SK-N-SH treated with all-trans-retinoic acid at 6 μM for 48 hours (cell line): Measurements from ENCODE around the gene BARHL2.

ENCODE experiments used
- ATAC-seq: fragments of 200-7000 bp; cut with Tn5 transposase; 3 replicates; pipeline ENCODE4 v1.9.1; 2020; ENCODE audit warnings: mild to moderate bottlenecking, moderate library complexity
- ARNTL ChIP-seq: fragments of 450-650 bp; formaldehyde crosslinking; IDR thresholded peaks from 2 replicates; pipeline ENCODE4 v1.5.0; 2020; ENCODE audit warnings: low read depth, mild to moderate bottlenecking, moderate library complexity, borderline replicate concordance
- BACH2 ChIP-seq: fragments of 250-450 bp; sonication (Bioruptor Pico); IDR thresholded peaks from 2 replicates; pipeline ENCODE4 v1.9.0; 2021; ENCODE audit warnings: mild to moderate bottlenecking, borderline replicate concordance
- ESRRG ChIP-seq: fragments of 250-450 bp; sonication (Bioruptor Pico); IDR thresholded peaks from 2 replicates; pipeline ENCODE4 v1.6.1; 2021; ENCODE audit warnings: mild to moderate bottlenecking
- GLIS3 ChIP-seq: fragments of 250-450 bp; sonication (Bioruptor Pico); IDR thresholded peaks from 2 replicates; pipeline ENCODE4 v1.5.0; 2020; ENCODE audit warnings: mild to moderate bottlenecking, moderate library complexity
- OSR1 ChIP-seq: fragments of 250-450 bp; sonication (Bioruptor Pico); IDR thresholded peaks from 2 replicates; pipeline ENCODE4 v1.8.0; 2022; ENCODE audit warnings: moderate library complexity, mild to moderate bottlenecking, inconsistent platforms
- POU6F1 ChIP-seq: fragments of 250-450 bp; sonication (Bioruptor Pico); IDR thresholded peaks from 2 replicates; pipeline ENCODE4 v1.8.0; 2021; ENCODE audit warnings: low read depth, mild to moderate bottlenecking, moderate library complexity, borderline replicate concordance
- PPARA ChIP-seq: fragments of 250-450 bp; sonication (Bioruptor Pico); IDR thresholded peaks from 2 replicates; pipeline ENCODE4 v1.5.0; 2020; ENCODE audit warnings: mild to moderate bottlenecking, borderline replicate concordance
- RARB ChIP-seq: fragments of 250-450 bp; sonication (Bioruptor Pico); IDR thresholded peaks from 2 replicates; pipeline ENCODE4 v1.8.0; 2021; ENCODE audit warnings: mild to moderate bottlenecking, moderate library complexity
- SNAI2 ChIP-seq: fragments of 250-450 bp; sonication (Bioruptor Pico); IDR thresholded peaks from 2 replicates; pipeline ENCODE4 v1.5.0; 2020; ENCODE audit warnings: mild to moderate bottlenecking, moderate library complexity
- TCF4 ChIP-seq: fragments of 250-450 bp; sonication (Bioruptor Pico); IDR thresholded peaks from 2 replicates; pipeline ENCODE4 v1.8.0; 2021; ENCODE audit warnings: mild to moderate bottlenecking, moderate library complexity, borderline replicate concordance
- TOX ChIP-seq: fragments of 250-450 bp; sonication (Bioruptor Pico); IDR thresholded peaks from 2 replicates; pipeline ENCODE4 v1.8.0; 2021; ENCODE audit warnings: mild to moderate bottlenecking, moderate library complexity, borderline replicate concordance
- TSHZ2 ChIP-seq: fragments of 250-450 bp; sonication (Bioruptor Pico); IDR thresholded peaks from 2 replicates; pipeline ENCODE4 v1.5.0; 2020; ENCODE audit warnings: mild to moderate bottlenecking, moderate library complexity
- ZFP3 ChIP-seq: fragments of 250-450 bp; sonication (Bioruptor Pico); IDR thresholded peaks from 2 replicates; pipeline ENCODE4 v1.5.0; 2020; ENCODE audit warnings: mild to moderate bottlenecking, moderate library complexity
- ZFP30 ChIP-seq: fragments of 450-650 bp; formaldehyde crosslinking; IDR thresholded peaks from 2 replicates; pipeline ENCODE4 v1.5.0; 2022; ENCODE audit warnings: mild to moderate bottlenecking, moderate library complexity
- ZNF565 ChIP-seq: fragments of 450-650 bp; formaldehyde crosslinking; conservative IDR thresholded peaks from 2 replicates; pipeline ENCODE4 v1.5.0; 2020; ENCODE audit warnings: low read depth, mild to moderate bottlenecking, moderate library complexity
- ZNF70 ChIP-seq: fragments of 450-650 bp; formaldehyde crosslinking; IDR thresholded peaks from 2 replicates; pipeline ENCODE4 v1.5.0; 2020; ENCODE audit warnings: mild to moderate bottlenecking, moderate library complexity
- ZNF8 ChIP-seq: fragments of 450-650 bp; formaldehyde crosslinking; IDR thresholded peaks from 2 replicates; pipeline ENCODE4 v1.5.0; 2020; ENCODE audit warnings: mild to moderate bottlenecking, moderate library complexity
- TF ChIP-seq, protein P1 (sequence below): fragments of 250-450 bp; sonication (Bioruptor Pico); IDR thresholded peaks from 2 replicates; pipeline ENCODE4 v1.5.1; 2021; ENCODE audit warnings: mild to moderate bottlenecking, moderate library complexity
- TF ChIP-seq, protein P2 (sequence below): fragments of 250-450 bp; sonication (Bioruptor Pico); IDR thresholded peaks from 2 replicates; pipeline ENCODE4 v1.5.1; 2020; ENCODE audit warnings: low read depth, mild to moderate bottlenecking, moderate library complexity

Gene BARHL2

GRCh38 chr1:90724361-90724760, 7.3 kb upstream of the BARHL2 start (continued):
- TF ChIP-seq OSR1 (CRISPR knock-in tag) (no peak), PPARA (CRISPR knock-in tag) (no peak), ZNF70 (CRISPR knock-in tag) (no peak), ZNF565 (CRISPR knock-in tag) (no peak)
- TF ChIP-seq, protein P1, sequence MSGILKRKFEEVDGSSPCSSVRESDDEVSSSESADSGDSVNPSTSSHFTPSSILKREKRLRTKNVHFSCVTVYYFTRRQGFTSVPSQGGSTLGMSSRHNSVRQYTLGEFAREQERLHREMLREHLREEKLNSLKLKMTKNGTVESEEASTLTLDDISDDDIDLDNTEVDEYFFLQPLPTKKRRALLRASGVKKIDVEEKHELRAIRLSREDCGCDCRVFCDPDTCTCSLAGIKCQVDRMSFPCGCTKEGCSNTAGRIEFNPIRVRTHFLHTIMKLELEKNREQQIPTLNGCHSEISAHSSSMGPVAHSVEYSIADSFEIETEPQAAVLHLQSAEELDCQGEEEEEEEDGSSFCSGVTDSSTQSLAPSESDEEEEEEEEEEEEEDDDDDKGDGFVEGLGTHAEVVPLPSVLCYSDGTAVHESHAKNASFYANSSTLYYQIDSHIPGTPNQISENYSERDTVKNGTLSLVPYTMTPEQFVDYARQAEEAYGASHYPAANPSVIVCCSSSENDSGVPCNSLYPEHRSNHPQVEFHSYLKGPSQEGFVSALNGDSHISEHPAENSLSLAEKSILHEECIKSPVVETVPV (CRISPR knock-in tag), result no peak

DNA sequence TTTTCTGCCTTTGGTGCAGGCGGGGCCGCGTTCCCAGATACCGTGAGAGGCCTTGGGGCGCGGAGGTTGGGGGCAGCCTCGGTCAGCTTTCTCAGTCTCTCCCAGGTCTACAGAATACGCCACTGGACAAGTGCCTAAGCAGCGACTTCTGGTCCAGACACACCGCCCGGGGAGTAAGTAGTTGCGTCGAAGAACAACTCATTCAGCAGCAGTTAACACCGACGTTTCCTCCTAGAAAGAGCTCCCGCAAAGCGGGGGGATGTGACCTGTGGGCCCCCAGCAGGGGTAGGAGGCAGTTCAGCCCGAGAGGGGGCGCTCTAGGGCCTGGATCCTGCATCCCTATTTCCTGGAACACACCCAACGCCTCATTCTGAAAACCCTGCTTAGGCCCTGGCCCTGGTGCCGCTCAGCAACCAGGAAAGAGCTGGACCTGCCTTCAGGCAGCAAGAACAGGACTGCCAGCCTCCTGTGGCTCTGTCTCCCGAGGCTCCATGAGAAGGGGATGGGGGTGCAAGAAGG, 6.5 kb upstream of the BARHL2 start:
- no peak for TF ChIP-seq TOX
- no peak for TF ChIP-seq POU6F1 (CRISPR knock-in tag)
- no peak for TF ChIP-seq TSHZ2 (CRISPR knock-in tag)
- no peak for TF ChIP-seq ESRRG (CRISPR knock-in tag)
- TF ChIP-seq ZFP3 (CRISPR knock-in tag), result no peak
- TF ChIP-seq GLIS3, result no peak
- no peak for TF ChIP-seq ZFP30 (CRISPR knock-in tag)
- TF ChIP-seq, protein P2, sequence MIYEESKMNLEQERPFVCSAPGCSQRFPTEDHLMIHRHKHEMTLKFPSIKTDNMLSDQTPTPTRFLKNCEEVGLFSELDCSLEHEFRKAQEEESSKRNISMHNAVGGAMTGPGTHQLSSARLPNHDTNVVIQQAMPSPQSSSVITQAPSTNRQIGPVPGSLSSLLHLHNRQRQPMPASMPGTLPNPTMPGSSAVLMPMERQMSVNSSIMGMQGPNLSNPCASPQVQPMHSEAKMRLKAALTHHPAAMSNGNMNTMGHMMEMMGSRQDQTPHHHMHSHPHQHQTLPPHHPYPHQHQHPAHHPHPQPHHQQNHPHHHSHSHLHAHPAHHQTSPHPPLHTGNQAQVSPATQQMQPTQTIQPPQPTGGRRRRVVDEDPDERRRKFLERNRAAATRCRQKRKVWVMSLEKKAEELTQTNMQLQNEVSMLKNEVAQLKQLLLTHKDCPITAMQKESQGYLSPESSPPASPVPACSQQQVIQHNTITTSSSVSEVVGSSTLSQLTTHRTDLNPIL (CRISPR knock-in tag), result no peak
- TF ChIP-seq TCF4, result no peak
- no peak for TF ChIP-seq BACH2 (CRISPR knock-in tag)
- TF ChIP-seq SNAI2 (CRISPR knock-in tag), result no peak
- ATAC-seq, result no peak

GRCh38 chr1:90722874-90723589, 5.9 kb upstream of the BARHL2 start:
- no peak for ATAC-seq
- no peak for TF ChIP-seq ZNF8
- TF ChIP-seq TCF4, result no peak
- TF ChIP-seq TOX, result no peak
- TF ChIP-seq ARNTL (CRISPR knock-in tag), result no peak
- no peak for TF ChIP-seq SNAI2 (CRISPR knock-in tag)
- no peak for TF ChIP-seq ZFP3 (CRISPR knock-in tag)
- TF ChIP-seq, all 23 proteins: peak for 0

GRCh38 chr1:90721210-90722194, 4.4 kb upstream of the BARHL2 start:
- TF ChIP-seq POU6F1 (CRISPR knock-in tag) (no peak), ESRRG (CRISPR knock-in tag) (no peak), OSR1 (CRISPR knock-in tag) (no peak), GLIS3 (no peak), ZFP30 (CRISPR knock-in tag) (no peak), RARB (CRISPR knock-in tag) (no peak), TOX (no peak), PPARA (CRISPR knock-in tag) (no peak), ZNF565 (CRISPR knock-in tag) (no peak), ZNF70 (CRISPR knock-in tag) (no peak), TCF4 (no peak), ARNTL (CRISPR knock-in tag) (no peak)
- TF ChIP-seq, protein P1 (CRISPR knock-in tag), result no peak
- TF ChIP-seq, protein P2 (CRISPR knock-in tag), result no peak
- ATAC-seq, result peak; percentile 58
